OCI-LY1 (cell line): ENCODE results near the gene RBPMS2.

Experiments
- H2AFZ ChIP-seq: fragments of 200-600 bp; sonication (generic), shearing (Covaris generic); 2 replicates; pipeline ENCODE4 v1.6.0; 2014; ENCODE audit warnings: antibody characterized with exemption, mild to moderate bottlenecking, low read length
- H3F3A ChIP-seq: fragments of 200-600 bp; sonication (generic), shearing (Covaris generic); 2 replicates; pipeline ENCODE4 v1.6.0; 2014; ENCODE audit warnings: mild to moderate bottlenecking, antibody characterized with exemption, low read length, moderate library complexity; ENCODE audit not compliant: insufficient read depth
- H3K27ac ChIP-seq: fragments of 200-600 bp; sonication (generic); 2 replicates; pipeline ENCODE4 v1.5.1; 2014; ENCODE audit warnings: low read length, mixed run types, mild to moderate bottlenecking, low read depth; ENCODE audit not compliant: poor library complexity, severe bottlenecking
- H3K27me3 ChIP-seq: fragments of 200-600 bp; sonication (generic); 2 replicates; pipeline ENCODE4 v1.6.0; 2014; ENCODE audit warnings: antibody characterized with exemption, mild to moderate bottlenecking, low read length, moderate library complexity; ENCODE audit not compliant: insufficient read depth
- H3K36me3 ChIP-seq: fragments of 200-600 bp; sonication (generic); 2 replicates; pipeline ENCODE4 v1.6.1; 2014; ENCODE audit warnings: mild to moderate bottlenecking, antibody characterized with exemption, low read length, moderate library complexity, mixed read lengths; ENCODE audit not compliant: insufficient read depth
- H3K4me1 ChIP-seq: fragments of 200-600 bp; sonication (generic); 2 replicates; pipeline ENCODE4 v1.5.1; 2014; ENCODE audit warnings: mild to moderate bottlenecking, low read length, moderate library complexity; ENCODE audit not compliant: insufficient read depth, severe bottlenecking
- H3K4me2 ChIP-seq: fragments of 200-600 bp; sonication (generic), shearing (Covaris generic); 2 replicates; pipeline ENCODE4 v1.6.1; 2014; ENCODE audit warnings: low read length
- H3K4me3 ChIP-seq: fragments of 200-600 bp; sonication (generic); 2 replicates; pipeline ENCODE4 v1.5.1; 2014; ENCODE audit warnings: low read length, low read depth, mild to moderate bottlenecking, mixed read lengths; ENCODE audit not compliant: poor library complexity, severe bottlenecking
- H3K79me2 ChIP-seq: fragments of 200-600 bp; shearing (Covaris generic); 2 replicates; pipeline ENCODE4 v1.6.1; 2016; ENCODE audit warnings: mixed run types, low read length, mixed read lengths; ENCODE audit not compliant: insufficient read depth
- H3K9ac ChIP-seq: fragments of 200-600 bp; sonication (generic), shearing (Covaris generic); 2 replicates; pipeline ENCODE4 v1.6.1; 2014; ENCODE audit warnings: mild to moderate bottlenecking, low read length, mixed read lengths
- H3K9me2 ChIP-seq: fragments of 200-600 bp; sonication (generic), shearing (Covaris generic); 2 replicates; pipeline ENCODE4 v1.6.1; 2014; ENCODE audit warnings: low read depth, mild to moderate bottlenecking, low read length, mixed read lengths
- H3K9me3 ChIP-seq: fragments of 200-600 bp; shearing (Covaris generic); 2 replicates; pipeline ENCODE4 v1.6.1; 2014; ENCODE audit warnings: low read length, mixed read lengths
- H4K20me1 ChIP-seq: fragments of 200-600 bp; sonication (generic), shearing (Covaris generic); 2 replicates; pipeline ENCODE4 v1.6.0; 2016; ENCODE audit warnings: mild to moderate bottlenecking, low read length; ENCODE audit not compliant: insufficient read depth
- CTCF ChIP-seq: fragments of 200-600 bp; sonication (generic), shearing (Covaris generic); IDR thresholded peaks from 2 replicates; pipeline ENCODE4 v1.5.1; 2017; ENCODE audit warnings: mild to moderate bottlenecking, antibody characterized with exemption, low read length, moderate library complexity, mixed read lengths
- EZH2 ChIP-seq: fragments of 200-600 bp; sonication (generic), shearing (Covaris generic); IDR thresholded peaks from 2 replicates; pipeline ENCODE4 v1.8.0; 2017; ENCODE audit warnings: borderline replicate concordance, mixed run types, mild to moderate bottlenecking, antibody characterized with exemption, low read length, moderate library complexity, mixed read lengths

The RBPMS2 gene

GRCh38 chr15:64699751-64700388 lies 75.5 kb downstream of the RBPMS2 start:
- peaks cover 58% of the 10 kb centered on the region for H3K4me1 ChIP-seq
- H4K20me1 ChIP-seq: no peaks in the 10 kb centered on the region
- H3K36me3 ChIP-seq: no peaks in the 10 kb centered on the region
- H3K27ac ChIP-seq: no peak overlapping the region
- H3K9me2 ChIP-seq: no peaks in the 10 kb centered on the region
- H3F3A ChIP-seq: no peaks in the 10 kb centered on the region
- H3K9me3 ChIP-seq: no peaks in the 10 kb centered on the region
- H3K4me3 ChIP-seq: no peak overlapping the region
- peak overlapping the region; percentile 76; the same call in 1 of the 2 replicates for H3K4me2 ChIP-seq
- TF ChIP-seq CTCF: no peak
- TF ChIP-seq EZH2: no peak
- no peaks in the 10 kb centered on the region for H3K27me3 ChIP-seq
- H3K9ac ChIP-seq: no peak overlapping the region
- H2AFZ ChIP-seq: no peak overlapping the region
- peaks cover 13% of the 10 kb centered on the region for H3K79me2 ChIP-seq

GRCh38 chr15:64698823-64699222 lies 76.6 kb downstream of the RBPMS2 start:
- Histone ChIP-seq H2AFZ (no peak overlapping the region), H4K20me1 (no peaks in the 10 kb centered on the region), H3K27me3 (no peaks in the 10 kb centered on the region), H3F3A (no peaks in the 10 kb centered on the region), H3K4me1 (peaks cover 63% of the 10 kb centered on the region), H3K9me2 (no peaks in the 10 kb centered on the region), H3K4me3 (no peak overlapping the region), H3K27ac (no peak overlapping the region), H3K79me2 (peaks cover 13% of the 10 kb centered on the region), H3K36me3 (0 out of 2 replicates have a peak, but pooled peaks cover 4% of the 10 kb centered on the region), H3K9ac (no peak overlapping the region), H3K4me2 (no peak overlapping the region), H3K9me3 (no peaks in the 10 kb centered on the region)
- TF ChIP-seq EZH2 (no peak), CTCF (no peak)

GRCh38 chr15:64697911-64698369 lies 77.4 kb downstream of the RBPMS2 start:
- H3K36me3 ChIP-seq: 0 out of 2 replicates have a peak, but pooled peaks cover 12% of the 10 kb centered on the region
- no peak for TF ChIP-seq CTCF
- no peak for TF ChIP-seq EZH2
- H3K4me1 ChIP-seq: peaks cover 58% of the 10 kb centered on the region
- H3K9me3 ChIP-seq: no peaks in the 10 kb centered on the region
- no peak overlapping the region for H3K9ac ChIP-seq
- peaks cover 13% of the 10 kb centered on the region for H3K79me2 ChIP-seq
- H3K27ac ChIP-seq: no peak overlapping the region
- H3K27me3 ChIP-seq: no peaks in the 10 kb centered on the region
- H4K20me1 ChIP-seq: no peaks in the 10 kb centered on the region
- no peak overlapping the region for H2AFZ ChIP-seq
- no peak overlapping the region for H3K4me3 ChIP-seq
- H3K9me2 ChIP-seq: no peaks in the 10 kb centered on the region
- no peaks in the 10 kb centered on the region for H3F3A ChIP-seq
- H3K4me2 ChIP-seq: no peak overlapping the region
